Trophoblast cell (in vitro differentiated cells and primary cell): ENCODE results near the gene A1BG.

Experiments used
- DNase-seq, 2 donors: peaks; one replicate each; pipeline ENCODE4 v3.0.0-alpha.2; 2016
- H2AFZ ChIP-seq: 2 replicates; pipeline ENCODE4 v1.6.1; 2013; ENCODE audit warnings: low read length, moderate library complexity, mild to moderate bottlenecking; ENCODE audit not compliant: insufficient read depth, poor library complexity
- H2AK5ac ChIP-seq: 2 replicates; pipeline ENCODE4 v1.6.1; 2013; ENCODE audit warnings: mild to moderate bottlenecking, low read length
- H2BK120ac ChIP-seq: 2 replicates; pipeline ENCODE4 v1.6.1; 2013; ENCODE audit warnings: low read length, mild to moderate bottlenecking, moderate library complexity; ENCODE audit not compliant: insufficient read depth, poor library complexity
- H2BK12ac ChIP-seq: 2 replicates; pipeline ENCODE4 v1.6.1; 2013; ENCODE audit warnings: mild to moderate bottlenecking, low read length, moderate library complexity
- H2BK5ac ChIP-seq: 2 replicates; pipeline ENCODE4 v1.6.1; 2013; ENCODE audit warnings: low read length, low read depth, moderate library complexity, mild to moderate bottlenecking; ENCODE audit not compliant: poor library complexity
- H3K14ac ChIP-seq: 2 replicates; pipeline ENCODE4 v1.6.1; 2013; ENCODE audit warnings: mild to moderate bottlenecking, low read length
- H3K18ac ChIP-seq: 2 replicates; pipeline ENCODE4 v1.6.1; 2013; ENCODE audit warnings: mild to moderate bottlenecking, low read length
- H3K23ac ChIP-seq: 2 replicates; pipeline ENCODE4 v1.6.1; 2013; ENCODE audit warnings: low read length
- H3K27ac ChIP-seq: 2 replicates; pipeline ENCODE4 v1.5.1; 2013; ENCODE audit warnings: low read depth, mild to moderate bottlenecking, inconsistent platforms, low read length, moderate library complexity
- H3K27me3 ChIP-seq: 2 replicates; pipeline ENCODE4 v1.6.1; 2013; ENCODE audit warnings: inconsistent platforms, mild to moderate bottlenecking, low read length, moderate library complexity; ENCODE audit not compliant: insufficient read depth
- H3K36me3 ChIP-seq, 2 experiments: 1 replicate in 1 of 2; 2 replicates in 1 of 2; pipeline ENCODE4 v1.6.1; 2013; ENCODE audit warnings: low read length in 2 of 2, mild to moderate bottlenecking in 2 of 2, moderate library complexity in 1 of 2; ENCODE audit not compliant: insufficient read depth in 2 of 2, control insufficient read depth in 1 of 2
- H3K4ac ChIP-seq: 2 replicates; pipeline ENCODE4 v1.6.1; 2013; ENCODE audit warnings: low read depth, mild to moderate bottlenecking, low read length, moderate library complexity
- H3K4me1 ChIP-seq, 2 experiments: 1 replicate in 1 of 2; 2 replicates in 1 of 2; pipeline ENCODE4 v1.6.1; 2013; ENCODE audit warnings: low read length in 2 of 2, mild to moderate bottlenecking in 2 of 2, moderate library complexity in 1 of 2; ENCODE audit not compliant: insufficient read depth in 2 of 2, control insufficient read depth in 1 of 2
- H3K4me2 ChIP-seq: 2 replicates; pipeline ENCODE4 v1.6.1; 2013; ENCODE audit warnings: inconsistent platforms, mild to moderate bottlenecking, low read length, moderate library complexity
- H3K4me3 ChIP-seq: 2 replicates; pipeline ENCODE4 v1.5.1; 2013; ENCODE audit warnings: mild to moderate bottlenecking, low read depth, low read length, inconsistent platforms
- H3K79me1 ChIP-seq: one replicate; pipeline ENCODE4 v1.6.1; 2013; ENCODE audit warnings: low read length
- H3K79me2 ChIP-seq: 2 replicates; pipeline ENCODE4 v1.6.1; 2013; ENCODE audit warnings: low read length, mild to moderate bottlenecking; ENCODE audit not compliant: control insufficient read depth, insufficient read depth, poor library complexity
- H3K9ac ChIP-seq: 2 replicates; pipeline ENCODE4 v1.6.1; 2013; ENCODE audit warnings: mild to moderate bottlenecking, low read length
- H3K9me3 ChIP-seq: 2 replicates; pipeline ENCODE4 v1.6.1; 2013; ENCODE audit warnings: low read depth, mild to moderate bottlenecking, control low read depth, inconsistent platforms, low read length; ENCODE audit not compliant: insufficient read depth
- H4K12ac ChIP-seq: 2 replicates; pipeline ENCODE4 v1.6.1; 2013; ENCODE audit warnings: low read depth, mild to moderate bottlenecking, low read length, moderate library complexity
- H4K8ac ChIP-seq: 2 replicates; pipeline ENCODE4 v1.6.1; 2013; ENCODE audit warnings: low read depth, mild to moderate bottlenecking, low read length, moderate library complexity
- H4K91ac ChIP-seq: one replicate; pipeline ENCODE4 v1.6.1; 2013; ENCODE audit warnings: low read depth, mild to moderate bottlenecking, low read length, moderate library complexity
- WGBS: extraction: QIAGEN DNeasy Blood & Tissue Kit; methylation state at CpG from one replicate; pipeline ENCODE4 v1.1.7; 2013; ENCODE audit warnings: missing lambda C conversion rate; ENCODE audit not compliant: insufficient read length, insufficient coverage; ENCODE audit errors: extremely low coverage; 5-methylcytosine and 5-hydroxymethylcytosine counted together

A1BG gene

GRCh38 chr19:58394821-58395219 lies 41.5 kb upstream of the A1BG start:
- WGBS: no CpG with 5 or more reads among the region's 3 CpGs
- H3K4ac ChIP-seq: no peak overlapping the region
- H3K14ac ChIP-seq: no peak overlapping the region
- H2AK5ac ChIP-seq: no peak overlapping the region
- peaks cover 40 to 44% of the 10 kb centered on the region in 2 experiments for H3K36me3 ChIP-seq
- H2AFZ ChIP-seq: no peak overlapping the region
- H3K9ac ChIP-seq: no peak overlapping the region
- no peak overlapping the region for H3K4me2 ChIP-seq
- no peak overlapping the region for H3K23ac ChIP-seq
- DNase-seq: no peak
- H3K4me3 ChIP-seq: no peak overlapping the region
- H3K27me3 ChIP-seq: peaks cover 15% of the 10 kb centered on the region
- H3K9me3 ChIP-seq: no peaks in the 10 kb centered on the region
- no peak overlapping the region for H3K18ac ChIP-seq
- H3K27ac ChIP-seq: no peak overlapping the region
- H2BK120ac ChIP-seq: no peak overlapping the region
- H2BK5ac ChIP-seq: no peak overlapping the region
- no peak overlapping the region for H4K8ac ChIP-seq
- no peak overlapping the region for H2BK12ac ChIP-seq
- H4K12ac ChIP-seq: no peak overlapping the region
- peaks cover 22 to 30% of the 10 kb centered on the region in 2 experiments for H3K4me1 ChIP-seq
- H3K79me1 ChIP-seq: peaks cover 8% of the 10 kb centered on the region
- no peak overlapping the region for H4K91ac ChIP-seq
- H3K79me2 ChIP-seq: peaks cover 3% of the 10 kb centered on the region

GRCh38 chr19:58393725-58394033 lies 40.4 kb upstream of the A1BG start:
- no peak overlapping the region for H2AFZ ChIP-seq
- peaks cover 8% of the 10 kb centered on the region for H3K79me1 ChIP-seq
- H3K4me2 ChIP-seq: no peak overlapping the region
- H3K36me3 ChIP-seq: peaks cover 42 to 49% of the 10 kb centered on the region in 2 experiments
- no peaks in the 10 kb centered on the region for H3K9me3 ChIP-seq
- no peak overlapping the region for H3K9ac ChIP-seq
- H3K14ac ChIP-seq: no peak overlapping the region
- H3K4ac ChIP-seq: no peak overlapping the region
- H3K23ac ChIP-seq: no peak overlapping the region
- no peak overlapping the region for H2BK120ac ChIP-seq
- no peak for DNase-seq
- H3K79me2 ChIP-seq: peaks cover 3% of the 10 kb centered on the region
- H4K8ac ChIP-seq: no peak overlapping the region
- H3K18ac ChIP-seq: no peak overlapping the region
- no peak overlapping the region for H3K4me3 ChIP-seq
- no peak overlapping the region for H3K27ac ChIP-seq
- H4K12ac ChIP-seq: no peak overlapping the region
- H4K91ac ChIP-seq: no peak overlapping the region
- H2BK5ac ChIP-seq: no peak overlapping the region
- H3K4me1 ChIP-seq: peaks cover 22 to 30% of the 10 kb centered on the region in 2 experiments
- H3K27me3 ChIP-seq: peaks cover 15% of the 10 kb centered on the region
- no peak overlapping the region for H2BK12ac ChIP-seq
- no CpG with 5 or more reads among the region's 4 CpGs for WGBS
- H2AK5ac ChIP-seq: no peak overlapping the region

- H3K27ac ChIP-seq: no peak overlapping the region
- H3K79me2 ChIP-seq: peaks cover 3% of the 10 kb centered on the region
- H3K9ac ChIP-seq: no peak overlapping the region
- no peak overlapping the region for H4K12ac ChIP-seq
- H3K4me2 ChIP-seq: no peak overlapping the region
- no peak overlapping the region for H4K8ac ChIP-seq
- H2AK5ac ChIP-seq: no peak overlapping the region
- no peak for DNase-seq
- H3K18ac ChIP-seq: peak overlapping the region; percentile 11
- H3K9me3 ChIP-seq: no peaks in the 10 kb centered on the region
- no CpG with 5 or more reads among the region's 26 CpGs for WGBS
- no peak overlapping the region for H2BK120ac ChIP-seq
- no peak overlapping the region for H4K91ac ChIP-seq
- H3K36me3 ChIP-seq: peaks cover 42 to 52% of the 10 kb centered on the region in 2 experiments
- no peak overlapping the region for H2BK5ac ChIP-seq
- no peak overlapping the region for H3K4ac ChIP-seq
- H2BK12ac ChIP-seq: no peak overlapping the region
- peaks cover 8% of the 10 kb centered on the region for H3K79me1 ChIP-seq
- no peak overlapping the region for H3K4me3 ChIP-seq
- H2AFZ ChIP-seq: no peak overlapping the region
- H3K4me1 ChIP-seq: peaks cover 22 to 30% of the 10 kb centered on the region in 2 experiments
- no peak overlapping the region for H3K14ac ChIP-seq
- H3K27me3 ChIP-seq: peaks cover 15% of the 10 kb centered on the region
- H3K23ac ChIP-seq: no peak overlapping the region
Measured at GRCh38 chr19:58392945-58393724, 39.8 kb upstream of the A1BG start.

- H3K79me1 ChIP-seq: peaks cover 11% of the 10 kb centered on the region
- H3K18ac ChIP-seq: no peak overlapping the region
- H3K23ac ChIP-seq: no peak overlapping the region
- peak overlapping the region; percentile 80 for H3K4ac ChIP-seq
- H3K9ac ChIP-seq: peak overlapping the region; percentile 60
- H3K9me3 ChIP-seq: no peaks in the 10 kb centered on the region
- no CpG with 5 or more reads among the region's 3 CpGs for WGBS
- H3K79me2 ChIP-seq: peaks cover 15% of the 10 kb centered on the region
- H4K12ac ChIP-seq: no peak overlapping the region
- H4K8ac ChIP-seq: no peak overlapping the region
- peaks cover 15 to 25% of the 10 kb centered on the region in 2 experiments for H3K4me1 ChIP-seq
- DNase-seq: no peak
- H3K4me2 ChIP-seq: peak overlapping the region; percentile 63
- H3K4me3 ChIP-seq: peak overlapping the region; percentile 80
- H2AFZ ChIP-seq: no peak overlapping the region
- H2BK12ac ChIP-seq: no peak overlapping the region
- no peak overlapping the region for H3K27ac ChIP-seq
- no peak overlapping the region for H4K91ac ChIP-seq
- no peak overlapping the region for H3K14ac ChIP-seq
- no peaks in the 10 kb centered on the region for H3K27me3 ChIP-seq
- H3K36me3 ChIP-seq: peaks cover 22 to 33% of the 10 kb centered on the region in 2 experiments
- H2BK5ac ChIP-seq: no peak overlapping the region
- H2AK5ac ChIP-seq: no peak overlapping the region
- no peak overlapping the region for H2BK120ac ChIP-seq
Measured at GRCh38 chr19:58388175-58388526, 34.9 kb upstream of the A1BG start.
